Epidermal melanocyte (primary cell): ENCODE data around the gene MAMDC4.
"Not testable (repeated sequence)": the region's sequence is repeated elsewhere in the genome, so short reads cannot be mapped to it uniquely, and the experiment has no call there.

ENCODE experiments used
- DNase-seq: peaks from one replicate; pipeline ENCODE4 v3.0.0; 2011; ENCODE audit warnings: low spot score; ENCODE audit not compliant: insufficient read length

Gene MAMDC4

DNA sequence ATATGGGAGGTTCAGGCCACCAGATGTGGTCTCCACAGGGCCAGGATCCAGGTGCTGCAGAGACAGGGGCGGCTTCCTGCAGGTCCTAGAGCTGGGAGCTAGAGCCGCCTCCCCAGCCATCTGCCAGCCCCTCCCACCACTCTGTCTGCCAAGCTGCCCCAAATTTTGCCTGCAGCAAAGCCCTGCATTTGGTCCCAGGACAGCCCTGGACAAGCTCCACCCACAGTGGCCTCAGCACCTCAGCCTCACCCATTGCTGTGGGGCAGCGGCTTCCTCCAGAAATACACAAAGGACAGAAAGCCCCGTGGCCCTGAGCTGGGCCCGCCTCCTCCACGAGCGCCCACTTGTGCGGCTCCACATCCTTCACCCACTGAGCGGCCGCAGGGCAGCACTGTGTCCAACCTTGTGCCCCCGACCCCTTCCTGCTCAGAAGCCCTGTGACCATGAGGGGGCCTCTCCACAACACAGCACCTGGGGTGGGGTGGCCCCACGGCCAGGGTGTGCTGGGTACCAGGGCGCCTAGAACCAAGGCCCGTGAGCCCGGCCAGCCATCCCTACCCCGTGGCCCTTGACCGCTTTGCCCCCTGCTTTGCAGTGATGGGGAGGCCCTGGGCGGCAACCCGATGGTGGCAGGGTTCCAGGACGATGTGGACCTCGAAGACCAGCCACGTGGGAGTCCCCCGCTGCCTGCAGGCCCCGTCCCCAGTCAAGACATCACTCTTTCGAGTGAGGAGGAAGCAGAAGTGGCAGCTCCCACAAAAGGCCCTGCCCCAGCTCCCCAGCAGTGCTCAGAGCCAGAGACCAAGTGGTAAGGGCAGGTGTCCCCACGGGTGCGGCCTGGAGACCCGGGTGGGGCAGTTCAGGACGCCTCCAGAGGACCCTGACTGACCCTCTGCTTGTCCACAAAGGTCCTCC is 13.6 kb upstream of the MAMDC4 start:
- no peak for DNase-seq

DNA sequence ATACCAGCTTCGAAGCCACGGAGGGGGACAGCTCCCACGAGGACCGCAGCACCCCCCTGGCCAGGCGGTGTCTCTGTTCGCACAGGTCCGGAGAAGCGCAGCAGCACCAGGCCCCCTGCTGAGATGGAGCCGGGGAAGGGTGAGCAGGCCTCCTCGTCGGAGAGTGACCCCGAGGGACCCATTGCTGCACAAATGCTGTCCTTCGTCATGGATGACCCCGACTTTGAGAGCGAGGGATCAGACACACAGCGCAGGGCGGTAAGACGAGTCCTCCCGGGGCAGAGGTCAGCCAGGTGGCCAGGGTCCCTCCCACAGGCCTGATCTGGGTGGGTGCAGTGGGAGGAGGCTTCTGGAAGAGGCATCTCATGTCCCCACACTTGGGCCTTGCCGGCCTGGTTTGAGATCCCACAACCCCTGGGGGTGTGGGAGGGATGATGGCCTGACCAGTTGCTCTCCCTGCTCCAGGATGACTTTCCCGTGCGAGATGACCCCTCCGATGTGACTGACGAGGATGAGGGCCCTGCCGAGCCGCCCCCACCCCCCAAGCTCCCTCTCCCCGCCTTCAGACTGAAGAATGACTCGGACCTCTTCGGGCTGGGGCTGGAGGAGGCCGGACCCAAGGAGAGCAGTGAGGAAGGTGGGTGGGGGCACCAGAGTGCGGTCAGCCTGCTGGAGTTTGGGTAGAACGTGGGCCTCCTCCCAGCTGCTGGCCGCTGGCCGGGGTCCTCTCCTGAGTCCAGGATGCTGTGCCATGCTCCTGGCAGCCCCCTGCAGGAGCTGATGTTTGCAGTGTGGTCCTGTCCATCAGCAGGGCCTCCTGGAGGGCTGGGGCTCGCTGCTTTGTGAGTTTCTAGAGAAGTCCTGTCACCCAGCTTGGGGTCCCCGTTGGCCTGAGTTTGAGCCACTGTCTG is 12.7 kb upstream of the MAMDC4 start:
- DNase-seq = no peak

DNA sequence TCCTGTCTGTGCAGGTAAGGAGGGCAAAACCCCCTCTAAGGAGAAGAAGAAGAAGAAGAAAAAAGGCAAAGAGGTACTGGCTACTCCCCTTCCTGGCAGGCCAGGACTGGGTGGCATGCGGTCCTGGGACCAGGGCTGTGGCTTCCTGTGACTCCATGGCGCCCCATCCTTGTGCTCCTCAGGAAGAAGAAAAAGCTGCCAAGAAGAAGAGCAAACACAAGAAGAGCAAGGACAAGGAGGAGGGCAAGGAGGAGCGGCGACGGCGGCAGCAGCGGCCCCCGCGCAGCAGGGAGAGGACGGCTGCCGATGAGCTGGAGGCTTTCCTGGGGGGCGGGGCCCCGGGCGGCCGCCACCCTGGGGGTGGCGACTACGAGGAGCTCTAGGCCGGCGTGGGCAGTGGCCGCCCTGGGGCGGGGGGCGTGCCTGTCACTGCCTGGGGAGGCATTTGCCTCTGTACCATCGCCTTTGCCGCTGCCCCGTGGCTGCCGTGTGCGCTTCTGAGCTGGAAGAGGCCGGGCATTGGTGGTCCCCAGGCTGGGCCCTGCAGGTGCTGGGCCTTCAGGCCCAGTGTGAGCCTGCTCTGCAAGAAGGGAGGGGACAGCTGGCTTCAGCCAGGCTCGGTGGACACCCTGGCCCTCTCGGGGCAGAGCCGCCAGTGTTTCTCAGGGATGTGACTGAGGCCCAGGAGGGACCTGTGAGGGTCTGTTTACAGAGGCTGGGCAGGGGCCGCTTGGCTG is 11.8 kb upstream of the MAMDC4 start:
- no peak for DNase-seq

DNA sequence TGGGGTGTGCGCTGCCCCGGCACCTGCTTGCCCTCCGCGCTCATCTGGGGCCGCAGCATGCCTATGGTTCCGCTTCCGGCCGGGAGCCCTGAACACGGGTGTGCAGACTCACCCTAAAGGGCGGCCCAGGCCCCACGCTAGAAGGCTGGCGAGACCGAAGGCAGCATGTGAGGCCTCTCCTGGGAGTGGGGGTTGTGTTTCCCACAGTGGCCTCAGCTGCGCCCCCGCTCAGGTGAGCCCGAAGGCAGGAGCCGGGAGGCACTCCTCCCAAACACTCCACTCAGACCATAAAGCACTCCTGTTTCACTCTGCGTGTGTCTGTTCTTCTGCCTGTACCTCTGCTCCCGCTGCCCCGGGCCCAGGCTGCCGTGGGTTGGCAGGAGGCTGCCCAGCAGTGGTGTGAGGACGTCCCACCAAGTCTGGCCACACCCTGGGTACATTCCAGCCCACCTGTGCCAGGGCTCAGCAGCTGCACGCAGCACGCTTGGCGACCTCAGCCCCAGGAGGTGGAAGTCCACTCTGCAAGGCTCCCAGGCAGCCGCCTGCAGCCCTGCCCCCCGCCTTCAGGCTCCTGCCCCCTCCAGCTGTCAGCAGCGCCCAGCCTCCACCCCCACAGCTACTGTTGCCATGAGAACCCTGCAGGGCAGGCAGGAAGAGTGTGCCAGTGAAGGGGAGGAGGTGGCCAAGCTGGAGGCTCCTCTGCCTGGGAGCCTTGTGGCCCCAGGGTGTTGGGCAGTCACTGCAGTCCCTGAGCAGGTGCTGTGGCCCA is 11.1 kb upstream of the MAMDC4 start:
- DNase-seq = no peak

DNA sequence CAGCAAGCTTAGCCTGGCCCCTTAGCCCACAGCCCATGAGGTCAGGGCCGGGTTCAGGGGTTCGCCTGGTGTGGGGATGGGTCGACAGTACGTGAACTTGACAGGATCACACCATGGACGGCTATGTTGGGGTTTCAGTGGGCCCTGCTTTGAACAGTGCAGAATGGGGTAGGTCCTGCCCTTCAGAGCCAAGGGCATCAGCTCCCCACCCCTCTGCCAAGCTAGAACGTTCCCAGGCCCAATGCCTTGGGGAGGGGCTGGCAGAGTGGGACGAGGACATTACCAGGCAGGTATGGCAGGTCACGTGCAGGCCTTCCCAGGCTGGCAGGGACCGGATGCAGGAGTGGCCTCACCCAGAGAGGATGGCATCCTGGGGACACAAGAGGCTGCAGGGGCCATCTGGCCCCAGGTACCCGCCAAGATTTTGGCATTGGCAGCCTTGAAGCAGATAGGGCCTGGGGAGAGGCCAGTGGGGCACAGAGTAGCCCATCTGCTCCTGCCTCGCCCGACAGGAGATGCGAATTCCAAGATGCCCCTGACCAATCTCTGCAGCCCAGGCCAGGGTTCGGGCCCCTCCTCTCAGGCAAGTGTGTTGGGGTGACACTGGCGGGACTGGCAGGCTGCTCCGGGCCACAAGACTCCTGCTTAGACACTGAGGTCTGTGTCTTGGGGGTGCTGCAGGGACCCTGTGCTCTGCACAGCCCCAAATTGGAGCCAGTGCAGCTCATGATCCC is 10.3 kb upstream of the MAMDC4 start:
- not testable (repeated sequence) for DNase-seq

DNA sequence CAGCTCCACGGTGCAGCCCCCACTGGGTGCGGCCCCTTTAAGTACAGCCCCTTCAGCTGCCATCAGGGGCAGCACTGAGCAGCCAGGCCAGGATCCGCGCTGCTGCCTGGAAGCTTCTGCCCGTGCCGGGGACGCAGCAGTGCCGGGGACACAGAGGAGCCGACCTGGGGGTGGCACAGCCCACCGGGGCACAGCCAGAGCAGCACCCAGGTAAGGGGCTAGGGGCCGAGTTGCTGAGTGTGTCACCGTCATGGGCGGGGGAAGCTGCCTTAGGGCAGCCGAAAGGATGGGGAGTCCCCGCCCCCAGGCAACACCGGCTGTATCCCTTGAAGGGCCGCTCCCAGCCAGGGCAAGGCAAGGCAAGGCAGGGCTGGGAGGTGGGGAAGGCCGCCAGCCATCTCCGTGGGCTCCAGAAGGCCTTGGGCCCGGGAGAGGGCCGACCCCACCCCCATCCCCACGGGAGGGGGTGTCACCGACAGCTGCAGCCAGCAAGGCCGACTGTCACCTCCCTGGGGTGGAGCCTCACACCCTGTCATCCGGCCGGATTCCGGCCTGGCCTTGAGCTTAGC is 9.7 kb upstream of the MAMDC4 start, which contains the start of gene AJM1:
TSS of gene AJM1 (plus strand) at position 99 of the 569 bp plus-strand sequence. CDS start 1,937 bp downstream, outside the sequence.
- peak; percentile 90 for DNase-seq

DNA sequence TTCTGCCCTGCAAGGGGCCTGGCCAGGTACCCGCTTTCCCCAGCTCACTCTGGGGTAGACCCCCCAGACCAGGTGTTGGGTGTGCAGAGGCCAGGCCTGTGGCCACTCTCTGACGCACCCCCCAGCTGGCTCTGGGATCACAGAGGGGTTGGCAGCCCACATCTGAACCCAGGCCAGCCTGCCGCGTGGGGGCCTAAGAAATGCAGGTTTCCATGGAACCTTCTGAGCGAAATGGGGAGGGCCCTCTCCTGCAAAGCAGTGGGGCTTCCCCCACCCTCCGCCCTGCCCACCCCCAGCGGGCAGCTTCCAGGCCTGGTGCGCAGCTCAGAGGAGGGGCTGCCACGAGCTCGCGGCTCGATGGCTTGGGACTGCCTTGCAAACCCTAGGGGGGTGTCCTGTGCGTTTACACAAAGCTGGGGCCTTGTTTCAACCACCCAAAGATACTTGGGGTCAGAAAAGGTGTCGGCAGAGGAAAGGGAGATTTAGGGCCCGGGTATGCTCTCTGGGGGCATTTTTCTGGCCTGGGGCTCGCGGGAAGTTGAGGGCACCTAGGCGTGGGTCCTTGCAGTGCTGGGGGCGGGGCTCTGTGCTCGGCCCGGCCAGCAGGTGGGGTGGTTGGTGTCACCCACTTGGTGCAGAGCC is 8.9 kb upstream of the MAMDC4 start:
- DNase-seq = not testable (repeated sequence)

DNA sequence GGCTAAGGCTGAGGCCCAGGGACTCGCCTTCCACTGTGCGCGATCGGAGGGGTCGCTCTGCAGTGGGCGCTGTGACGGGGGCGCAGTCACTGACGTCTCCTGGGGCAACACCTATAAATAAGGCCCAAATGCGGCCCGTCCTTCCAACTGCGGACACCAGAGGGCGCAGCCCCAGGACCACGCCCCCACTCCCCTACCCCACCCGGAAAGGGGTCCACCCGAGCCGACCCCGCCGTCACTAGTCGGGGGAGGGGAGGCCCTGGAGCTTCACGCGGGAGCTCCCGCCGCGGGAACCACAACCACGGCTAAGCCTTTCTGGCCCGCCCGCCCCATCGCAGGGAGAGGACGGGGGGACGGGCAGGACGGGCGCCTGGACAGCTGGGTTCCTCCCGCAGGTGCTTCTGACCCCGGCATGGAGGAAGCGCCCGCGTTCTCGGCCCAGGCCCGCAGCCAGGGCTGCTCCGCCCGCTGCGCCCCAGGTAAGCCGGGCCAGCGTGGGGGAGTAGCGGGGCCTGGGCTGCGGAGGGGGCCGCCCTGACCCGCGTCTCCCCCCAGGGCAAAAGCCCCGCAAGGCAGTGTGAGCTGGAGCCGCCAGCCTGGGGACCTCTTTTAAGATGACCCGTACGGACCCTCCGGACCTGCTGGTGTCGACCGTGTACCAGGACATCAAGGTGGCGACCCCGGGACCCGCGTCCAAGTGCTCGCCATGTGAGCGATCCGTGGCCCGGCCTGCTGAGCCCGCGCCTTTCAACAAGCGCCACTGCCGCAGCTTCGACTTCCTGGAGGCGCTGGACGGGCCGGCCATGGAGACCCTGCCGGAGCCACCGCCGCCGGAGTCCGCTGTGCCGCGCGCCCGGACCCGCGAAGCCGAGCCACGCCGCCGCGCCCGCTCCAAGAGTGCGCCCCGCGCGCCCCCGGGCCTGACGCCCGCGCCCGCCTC is 8.1 kb upstream of the MAMDC4 start:
- DNase-seq = not testable (repeated sequence)

DNA sequence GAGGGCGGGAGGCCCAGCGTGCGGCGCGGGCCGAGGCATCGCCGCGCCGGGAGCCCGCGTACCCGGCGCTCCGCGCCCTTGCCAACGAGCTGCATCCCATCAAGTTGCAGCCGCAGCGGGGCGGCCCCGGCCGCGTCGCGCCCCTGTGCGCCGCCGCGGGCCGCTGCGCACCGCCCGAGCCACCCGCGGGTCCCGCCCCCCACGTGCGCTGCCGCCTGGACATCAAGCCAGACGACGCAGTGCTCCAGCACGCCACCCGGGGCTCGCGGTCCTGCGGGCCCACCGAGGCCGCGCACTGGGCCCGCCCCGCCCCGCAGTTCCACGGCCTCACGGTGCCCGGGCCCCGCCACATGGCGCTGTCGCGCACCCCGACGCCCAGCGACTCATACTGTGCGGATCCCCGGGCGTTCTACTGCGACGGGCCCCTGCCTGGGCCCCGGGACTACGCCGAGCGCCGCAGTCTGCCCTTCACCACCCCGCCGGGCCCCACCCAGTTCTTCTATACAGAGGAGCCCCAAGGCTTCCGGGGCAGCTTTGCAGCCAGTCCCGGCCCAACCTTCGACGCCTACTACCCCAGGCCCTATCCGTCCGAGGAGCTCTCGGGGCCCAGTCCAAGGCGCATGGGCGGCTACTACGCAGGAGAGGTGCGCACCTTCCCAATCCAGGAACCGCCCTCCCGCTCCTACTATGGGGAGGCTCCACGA is 7.2 kb upstream of the MAMDC4 start:
- DNase-seq = no peak

DNA sequence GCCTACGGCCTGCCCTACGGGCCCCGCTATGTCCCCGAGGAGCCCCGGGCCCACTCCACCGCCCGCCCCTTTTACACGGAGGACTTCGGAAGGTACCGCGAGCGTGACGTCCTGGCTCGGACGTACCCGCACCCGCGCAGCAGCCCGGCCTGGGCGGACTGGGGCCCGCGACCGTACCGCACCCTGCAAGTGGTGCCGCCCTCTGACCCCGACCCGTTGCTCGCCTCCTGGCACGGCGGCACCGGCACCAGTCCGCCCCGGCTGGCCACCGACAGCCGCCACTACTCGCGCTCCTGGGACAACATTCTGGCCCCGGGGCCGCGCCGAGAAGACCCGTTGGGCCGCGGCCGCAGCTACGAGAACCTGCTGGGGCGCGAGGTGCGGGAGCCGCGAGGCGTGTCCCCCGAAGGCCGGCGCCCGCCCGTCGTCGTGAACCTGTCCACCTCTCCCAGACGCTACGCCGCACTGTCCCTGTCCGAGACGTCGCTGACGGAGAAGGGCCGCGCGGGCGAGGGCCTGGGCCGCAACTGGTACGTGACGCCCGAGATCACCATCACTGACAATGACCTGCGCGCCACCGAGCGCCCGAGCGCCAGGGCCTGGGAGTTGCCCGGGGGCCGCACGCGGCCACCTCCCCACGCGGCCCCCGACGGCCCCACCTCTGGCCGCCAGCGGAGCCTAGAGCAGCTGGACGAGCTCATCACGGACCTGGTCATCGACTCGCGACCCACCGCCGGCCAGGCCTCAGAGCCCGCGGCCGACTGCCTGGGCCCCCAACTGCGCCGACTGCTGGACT is 6.5 kb upstream of the MAMDC4 start:
- no peak for DNase-seq

DNA sequence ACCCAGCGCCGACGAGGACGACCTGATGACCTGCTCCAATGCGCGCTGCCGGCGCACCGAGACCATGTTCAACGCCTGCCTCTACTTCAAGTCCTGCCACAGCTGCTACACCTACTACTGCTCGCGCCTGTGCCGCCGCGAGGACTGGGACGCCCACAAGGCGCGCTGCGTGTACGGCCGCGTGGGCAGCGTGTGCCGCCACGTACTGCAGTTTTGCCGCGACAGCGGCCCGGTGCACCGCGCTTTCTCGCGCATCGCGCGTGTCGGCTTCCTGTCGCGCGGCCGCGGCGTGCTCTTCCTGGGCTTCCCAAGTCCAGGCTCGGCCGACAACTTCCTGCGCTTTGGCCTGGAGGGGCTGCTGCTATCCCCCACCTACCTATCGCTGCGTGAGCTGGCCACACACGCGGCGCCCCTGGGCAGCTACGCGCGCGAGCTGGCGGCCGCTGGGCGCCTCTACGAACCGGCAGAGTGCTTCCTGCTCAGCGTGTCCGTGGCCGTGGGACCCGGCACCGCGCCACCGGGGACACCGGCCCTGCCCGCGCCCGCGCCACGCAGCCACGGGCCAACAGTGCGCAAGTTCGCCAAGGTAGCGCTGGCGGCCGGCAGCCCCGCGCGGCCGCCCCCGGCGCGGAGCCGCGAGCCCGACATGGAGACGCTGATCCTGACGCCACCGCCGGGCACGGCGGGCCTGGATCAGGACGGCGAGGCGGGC is 5.6 kb upstream of the MAMDC4 start:
- DNase-seq = no peak

DNA sequence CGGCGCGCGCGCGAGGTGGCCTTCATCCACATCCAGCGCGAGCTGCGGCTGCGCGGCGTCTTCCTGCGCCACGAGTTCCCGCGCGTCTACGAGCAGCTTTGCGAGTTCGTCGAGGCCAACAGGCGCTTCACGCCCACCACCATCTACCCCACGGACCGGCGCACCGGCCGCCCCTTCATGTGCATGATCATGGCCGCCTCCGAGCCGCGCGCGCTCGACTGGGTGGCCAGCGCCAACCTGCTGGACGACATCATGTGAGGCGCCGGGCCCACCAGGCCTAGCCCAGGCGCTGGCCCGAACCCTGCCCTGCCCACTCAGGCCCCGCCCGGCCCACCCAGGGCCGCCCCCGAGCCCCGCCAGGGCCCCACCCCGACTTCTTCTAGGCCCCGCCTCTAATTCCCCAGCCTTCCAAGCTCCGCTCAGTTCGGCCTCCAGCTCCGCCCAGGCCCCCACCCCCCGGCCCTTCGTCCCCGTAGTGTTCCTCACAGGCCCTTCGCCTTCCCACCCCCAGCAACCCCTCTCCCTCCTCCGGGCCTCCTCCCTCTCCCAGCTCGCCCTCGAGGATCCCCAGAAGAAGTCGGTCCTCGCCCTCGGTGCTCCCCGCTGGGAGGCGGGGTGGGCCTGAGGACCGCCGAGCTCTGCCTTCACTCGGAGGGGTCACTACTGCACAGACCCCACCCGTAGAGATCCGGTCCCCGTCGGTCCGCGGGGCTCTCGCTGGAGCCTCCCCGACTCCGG is 4.9 kb upstream of the MAMDC4 start:
- DNase-seq = peak; percentile 43

DNA sequence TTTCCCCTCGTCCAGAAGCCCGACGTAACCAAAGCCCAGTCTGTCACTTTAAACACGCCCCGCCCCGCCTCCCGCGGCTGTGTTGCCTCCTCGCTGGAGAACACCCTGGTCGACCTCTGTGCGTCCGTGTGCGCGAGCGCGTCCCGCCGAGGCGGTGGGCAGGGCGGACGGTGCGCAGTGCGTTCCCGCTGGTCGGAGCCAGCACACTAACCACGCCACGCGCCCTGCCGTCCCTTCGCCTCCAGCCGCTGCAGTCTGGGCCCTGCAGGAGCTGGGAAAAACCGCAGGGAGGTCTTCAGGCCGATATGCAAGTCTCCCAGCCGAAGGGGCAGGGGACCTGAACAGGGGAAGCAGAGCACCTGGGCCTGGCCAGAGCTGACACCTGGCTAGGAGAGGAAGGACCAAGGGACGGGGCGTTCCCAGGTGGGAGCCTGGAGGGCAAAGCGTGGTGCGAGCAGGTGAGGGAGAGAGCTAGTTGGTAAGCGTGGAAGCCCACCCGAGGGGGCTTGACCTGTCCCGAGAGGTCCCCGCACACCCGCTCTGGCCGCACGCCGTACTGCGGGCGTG is 4.2 kb upstream of the MAMDC4 start:
- DNase-seq = peak; percentile 60

DNA sequence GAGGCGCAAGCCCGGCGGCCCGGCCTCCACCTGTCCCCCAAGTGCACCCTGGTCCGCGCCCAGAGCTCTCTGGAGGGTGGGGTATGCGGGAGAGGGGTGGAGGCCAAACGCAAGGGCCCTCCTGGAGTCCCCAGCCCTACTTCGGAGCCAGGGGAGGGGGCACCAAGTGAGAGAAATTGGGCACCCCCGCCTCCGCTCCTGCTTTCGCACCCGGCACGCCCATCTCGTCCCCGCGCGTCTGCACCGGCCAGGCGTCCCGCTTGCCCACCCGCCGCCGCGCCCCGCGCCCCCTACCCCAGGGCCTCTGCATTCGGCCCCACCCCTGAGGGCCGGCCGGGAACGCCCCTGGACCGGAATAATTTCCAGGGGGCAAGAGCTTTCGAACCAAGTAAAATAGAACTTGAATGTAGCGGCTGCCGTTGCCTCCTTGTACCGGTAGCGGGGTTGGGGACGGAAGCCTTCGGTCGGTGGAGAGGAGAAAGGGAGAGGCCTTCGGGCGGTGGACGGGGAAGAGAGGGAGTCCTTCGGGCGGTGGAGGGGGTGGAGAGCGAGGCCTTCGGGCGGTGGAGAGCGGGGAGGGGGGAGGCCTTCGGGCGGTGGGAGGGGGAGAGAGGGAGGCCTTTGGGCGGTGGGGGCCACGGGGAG is 3.6 kb upstream of the MAMDC4 start:
- DNase-seq = peak; percentile 59
